HepG2 (cell line): ENCODE data around the gene RPS19. TPM values are rescaled to one million over a fixed set of nuclear protein-coding genes. Genes with fewer than 3 reads are reported as not detected.

ENCODE experiments used
- BCL6 ChIP-seq: IDR thresholded peaks from 2 replicates; pipeline ENCODE4 v1.6.1; 2016; ENCODE audit warnings: missing genetic modification reagents, missing compliant biosample characterization
- ELF3 ChIP-seq: IDR thresholded peaks from 2 replicates; pipeline ENCODE4 v1.6.1; 2016; ENCODE audit warnings: missing genetic modification reagents, missing compliant biosample characterization
- GPN1 ChIP-seq: sonication (generic); formaldehyde crosslinking; IDR thresholded peaks from 2 replicates; pipeline ENCODE4 v1.5.1; 2020; ENCODE audit warnings: missing genetic modification reagents, borderline replicate concordance
- HIC2 ChIP-seq: sonication (generic); formaldehyde crosslinking; IDR thresholded peaks from 2 replicates; pipeline ENCODE4 v1.9.0; 2022; ENCODE audit warnings: low read depth, missing genetic modification reagents
- JDP2 ChIP-seq: sonication (generic); formaldehyde crosslinking; IDR thresholded peaks from 2 replicates; pipeline ENCODE4 v1.8.1; 2022; ENCODE audit warnings: missing genetic modification reagents, borderline replicate concordance
- MEF2D ChIP-seq: sonication (generic); formaldehyde crosslinking; IDR thresholded peaks from 2 replicates; pipeline ENCODE4 v1.5.1; 2020; ENCODE audit warnings: mild to moderate bottlenecking, missing genetic modification reagents
- NFKBIZ ChIP-seq: IDR thresholded peaks from 2 replicates; pipeline ENCODE4 v1.6.1; 2018; ENCODE audit warnings: missing genetic modification reagents, missing compliant biosample characterization
- SAP130 ChIP-seq: IDR thresholded peaks from 2 replicates; pipeline ENCODE4 v1.6.1; 2016; ENCODE audit warnings: low read depth
- SIN3B ChIP-seq: fragments of 150-350 bp; IDR thresholded peaks from 2 replicates; pipeline ENCODE4 v1.6.1; 2014; ENCODE audit warnings: low read length
- SNRNP70 ChIP-seq: fragments of 200-400 bp; formaldehyde crosslinking; IDR thresholded peaks from 2 replicates; pipeline ENCODE4 v1.6.1; 2017; ENCODE audit warnings: mild to moderate bottlenecking, low read depth, low read length, moderate library complexity
- TCF7 ChIP-seq: sonication (generic); IDR thresholded peaks from 2 replicates; pipeline ENCODE4 v1.6.1; 2016; ENCODE audit warnings: antibody characterized with exemption, low read depth
- YEATS2 ChIP-seq: sonication (generic); formaldehyde crosslinking; IDR thresholded peaks from 2 replicates; pipeline ENCODE4 v1.4.0; 2020; ENCODE audit warnings: missing genetic modification reagents, borderline replicate concordance
- ZFYVE20 ChIP-seq: sonication (generic); formaldehyde crosslinking; IDR thresholded peaks from 2 replicates; pipeline ENCODE4 v1.8.0; 2023; ENCODE audit warnings: low read depth, mild to moderate bottlenecking, moderate library complexity, missing genetic modification reagents, borderline replicate concordance
- ZNF3 ChIP-seq: IDR thresholded peaks from 2 replicates; pipeline ENCODE4 v1.7.0; 2017; ENCODE audit warnings: inconsistent platforms
- ZNF430 ChIP-seq: sonication (generic); formaldehyde crosslinking; IDR thresholded peaks from 2 replicates; pipeline ENCODE4 v1.9.0; 2021; ENCODE audit warnings: mild to moderate bottlenecking, missing genetic modification reagents
- ZNF446 ChIP-seq: sonication (generic); formaldehyde crosslinking; IDR thresholded peaks from 2 replicates; pipeline ENCODE4 v1.5.0; 2020; ENCODE audit warnings: mild to moderate bottlenecking, missing genetic modification reagents
- ZNF496 ChIP-seq: sonication (generic); formaldehyde crosslinking; IDR thresholded peaks from 2 replicates; pipeline ENCODE4 v1.8.1; 2023; ENCODE audit warnings: mild to moderate bottlenecking, moderate library complexity, missing genetic modification reagents; ENCODE audit not compliant: insufficient replicate concordance
- ZNF513 ChIP-seq: sonication (generic); formaldehyde crosslinking; conservative IDR thresholded peaks from 2 replicates; pipeline ENCODE4 v1.5.0; 2020; ENCODE audit warnings: missing genetic modification reagents
- ZNF570 ChIP-seq: sonication (generic); formaldehyde crosslinking; IDR thresholded peaks from 2 replicates; pipeline ENCODE4 v1.4.0; 2020; ENCODE audit warnings: mild to moderate bottlenecking, missing genetic modification reagents, borderline replicate concordance
- ZNF737 ChIP-seq: sonication (generic); formaldehyde crosslinking; IDR thresholded peaks from 2 replicates; pipeline ENCODE4 v1.5.0; 2020; ENCODE audit warnings: missing genetic modification reagents, mild to moderate bottlenecking, borderline replicate concordance
- ZSCAN21 ChIP-seq: sonication (generic); formaldehyde crosslinking; IDR thresholded peaks from 2 replicates; pipeline ENCODE4 v1.8.0; 2022; ENCODE audit warnings: mild to moderate bottlenecking, missing genetic modification reagents, moderate library complexity, borderline replicate concordance
- polyA plus RNA-seq, 8 experiments: library from polyadenylated mRNA; depleted of rRNA in 3 of 8; stranded (reverse) in 7 of 8; unstranded in 1 of 8; fragments of >200 nt; fragmentation: Illumina TruSeq in 4 of 8; extraction: Trizol in 4 of 8; gene quantifications; 2 replicates each; pipeline versions ENCODE4 v1.2.1 to v1.2.3, GENCODE V29; 2011 to 2016; ENCODE audit warnings: low read depth in 4 of 8, missing spikeins in 1 of 8, mixed read lengths in 1 of 8; ENCODE audit not compliant: insufficient read depth in 1 of 8
- total RNA-seq, 5 experiments: library from RNA; depleted of rRNA; stranded (reverse); fragments of >200 nt; fragmentation: Illumina TruSeq; extraction: Trizol; gene quantifications; 2 replicates each; pipeline ENCODE4 v1.2.3, GENCODE V29; 2016; ENCODE audit warnings: low read depth in 1 of 5
- TF ChIP-seq, protein P1 (sequence below): sonication (generic); formaldehyde crosslinking; IDR thresholded peaks from 2 replicates; pipeline ENCODE4 v1.5.0; 2020; ENCODE audit warnings: mild to moderate bottlenecking, missing genetic modification reagents
- TF ChIP-seq, protein P2 (sequence below): IDR thresholded peaks from 2 replicates; pipeline ENCODE4 v1.6.1; 2016; ENCODE audit warnings: low read depth, borderline replicate concordance

RPS19 gene
- total and polyA plus RNA-seq, 2 of the 13 experiments (the other 11 are each of a cell fraction or from before 2014, with no cell fraction given) = 1,983 to 4,758 TPM

GRCh38 chr19:41859618-41860418 is at the start of gene RPS19 (continued):
- TF ChIP-seq, protein P1, sequence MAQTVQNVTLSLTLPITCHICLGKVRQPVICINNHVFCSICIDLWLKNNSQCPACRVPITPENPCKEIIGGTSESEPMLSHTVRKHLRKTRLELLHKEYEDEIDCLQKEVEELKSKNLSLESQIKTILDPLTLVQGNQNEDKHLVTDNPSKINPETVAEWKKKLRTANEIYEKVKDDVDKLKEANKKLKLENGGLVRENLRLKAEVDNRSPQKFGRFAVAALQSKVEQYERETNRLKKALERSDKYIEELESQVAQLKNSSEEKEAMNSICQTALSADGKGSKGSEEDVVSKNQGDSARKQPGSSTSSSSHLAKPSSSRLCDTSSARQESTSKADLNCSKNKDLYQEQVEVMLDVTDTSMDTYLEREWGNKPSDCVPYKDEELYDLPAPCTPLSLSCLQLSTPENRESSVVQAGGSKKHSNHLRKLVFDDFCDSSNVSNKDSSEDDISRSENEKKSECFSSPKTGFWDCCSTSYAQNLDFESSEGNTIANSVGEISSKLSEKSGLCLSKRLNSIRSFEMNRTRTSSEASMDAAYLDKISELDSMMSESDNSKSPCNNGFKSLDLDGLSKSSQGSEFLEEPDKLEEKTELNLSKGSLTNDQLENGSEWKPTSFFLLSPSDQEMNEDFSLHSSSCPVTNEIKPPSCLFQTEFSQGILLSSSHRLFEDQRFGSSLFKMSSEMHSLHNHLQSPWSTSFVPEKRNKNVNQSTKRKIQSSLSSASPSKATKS (CRISPR knock-in tag) = peak; percentile 77; the same call in 1 of the 2 replicates
- TF ChIP-seq ZNF737 (CRISPR knock-in tag) (no peak), SNRNP70 (no peak), ZNF570 (CRISPR knock-in tag) (no peak), ZNF3 (no peak), HIC2 (CRISPR knock-in tag) (no peak), GPN1 (CRISPR knock-in tag) (no peak), SIN3B (peak; percentile 72; the same call in 1 of the 2 replicates), ZNF446 (no peak), BCL6 (CRISPR knock-in tag) (0 out of 2 replicates have a peak, but pooled peaks have one; percentile 14), JDP2 (CRISPR knock-in tag) (no peak), NFKBIZ (CRISPR knock-in tag) (no peak), ZFYVE20 (CRISPR knock-in tag) (no peak), ZNF430 (CRISPR knock-in tag) (0 out of 2 replicates have a peak, but pooled peaks have one; percentile 72), ZSCAN21 (CRISPR knock-in tag) (peak; percentile 8; the same call in 1 of the 2 replicates), TCF7 (no peak), ELF3 (peak; percentile 78), YEATS2 (CRISPR knock-in tag) (peak; percentile 99), ZNF496 (CRISPR knock-in tag) (no peak), MEF2D (CRISPR knock-in tag) (peak; percentile 75; the same call in 1 of the 2 replicates), ZNF513 (CRISPR knock-in tag) (no peak), SAP130 (CRISPR knock-in tag) (peak; percentile 92)
- TF ChIP-seq, protein P2, sequence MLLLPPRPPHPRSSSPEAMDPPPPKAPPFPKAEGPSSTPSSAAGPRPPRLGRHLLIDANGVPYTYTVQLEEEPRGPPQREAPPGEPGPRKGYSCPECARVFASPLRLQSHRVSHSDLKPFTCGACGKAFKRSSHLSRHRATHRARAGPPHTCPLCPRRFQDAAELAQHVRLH (CRISPR knock-in tag) = no peak; the same call in 1 of the 2 replicates
